Muscle of leg (tissue), 11 donors: ENCODE data around the gene GOLGA7B. TPM values are rescaled to one million over a fixed set of nuclear protein-coding genes. Genes with fewer than 3 reads are reported as not detected.
A peak's percentile ranks its signal among the peaks of the same experiment; 100 is the strongest.

Experiments
- DNase-seq: peaks from one replicate; pipeline ENCODE4 v3.0.0; 2013
- H3K27ac ChIP-seq: one replicate; pipeline ENCODE4 v1.5.1; 2013; ENCODE audit warnings: mild to moderate bottlenecking, low read length, control low read depth
- H3K27me3 ChIP-seq: one replicate; pipeline ENCODE4 v1.6.1; 2013; ENCODE audit warnings: low read length; ENCODE audit not compliant: control insufficient read depth, insufficient read depth
- H3K36me3 ChIP-seq: one replicate; pipeline ENCODE4 v1.6.1; 2013; ENCODE audit warnings: low read length; ENCODE audit not compliant: control insufficient read depth, insufficient read depth
- H3K4me1 ChIP-seq: one replicate; pipeline ENCODE4 v1.6.1; 2013; ENCODE audit warnings: low read length; ENCODE audit not compliant: control insufficient read depth, insufficient read depth
- H3K4me3 ChIP-seq: one replicate; pipeline ENCODE4 v1.5.1; 2013; ENCODE audit warnings: low read length, control low read depth
- H3K9me3 ChIP-seq: replicated peaks from 2 replicates; pipeline ENCODE4 v1.6.1; 2013; ENCODE audit warnings: low read depth, low read length; ENCODE audit not compliant: control insufficient read depth
- WGBS: methylation state at CpG from one replicate; pipeline ENCODE4 v1.1.5; 2013; ENCODE audit warnings: missing lambda C conversion rate; ENCODE audit not compliant: insufficient coverage; 5-methylcytosine and 5-hydroxymethylcytosine counted together
- polyA plus RNA-seq, 8 donors: library from polyadenylated mRNA; unstranded; fragments of 120-200 nt; gene quantifications; one replicate each; pipeline versions ENCODE4 v1.2.1 to v1.2.3, GENCODE V29; 2013; ENCODE audit warnings: inconsistent platforms in 1 of 8, low replicate concordance in 1 of 8; ENCODE audit not compliant: insufficient read length in 8 of 8, insufficient read depth in 1 of 8
- total RNA-seq: library from RNA; stranded (reverse); fragments of 120-200 nt; gene quantifications from one replicate; pipeline ENCODE4 v1.2.4, GENCODE V29; 2013

Gene GOLGA7B
- total and polyA plus RNA-seq, 9 donors: 0.03 to 0.12 (median 0.07) TPM

DNA sequence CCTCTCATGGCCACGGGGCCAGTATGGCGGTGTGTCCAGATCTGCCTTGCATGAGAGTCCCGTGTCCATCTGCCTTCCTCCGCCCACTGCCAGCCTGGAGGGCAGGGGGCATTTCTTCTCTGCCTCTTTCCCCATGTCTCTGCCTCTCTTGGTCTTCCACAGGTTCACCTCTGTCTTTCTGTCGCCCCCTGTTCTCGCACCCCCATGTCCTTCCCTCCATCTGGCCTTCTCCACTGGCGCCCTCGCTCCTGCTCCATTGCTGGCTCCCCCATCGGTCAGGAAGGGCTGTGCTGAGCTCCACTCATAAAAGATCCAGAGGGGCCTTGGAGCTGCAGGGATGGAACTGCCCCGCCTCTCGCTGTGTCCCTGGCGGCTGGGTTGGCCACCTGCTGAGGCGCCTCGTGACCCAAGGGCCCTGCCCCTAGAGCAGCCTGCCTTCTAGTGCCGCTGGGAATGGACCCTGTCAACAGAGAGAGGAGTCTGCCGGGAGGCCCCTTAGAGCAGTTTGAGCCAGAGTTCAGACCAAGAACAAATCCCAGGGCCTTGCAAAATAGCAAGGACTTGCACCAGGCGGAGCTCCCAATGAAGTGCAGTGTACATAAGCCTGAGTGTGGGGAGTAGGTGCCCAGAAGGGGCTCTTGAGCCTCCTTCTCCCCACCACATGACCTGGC is 42.0 kb downstream of the GOLGA7B start:
- 53% methylated on average over 16 of the region's 17 CpGs for WGBS
- no peaks in the 10 kb centered on the region for H3K36me3 ChIP-seq
- no peak overlapping the region for H3K4me3 ChIP-seq

DNA sequence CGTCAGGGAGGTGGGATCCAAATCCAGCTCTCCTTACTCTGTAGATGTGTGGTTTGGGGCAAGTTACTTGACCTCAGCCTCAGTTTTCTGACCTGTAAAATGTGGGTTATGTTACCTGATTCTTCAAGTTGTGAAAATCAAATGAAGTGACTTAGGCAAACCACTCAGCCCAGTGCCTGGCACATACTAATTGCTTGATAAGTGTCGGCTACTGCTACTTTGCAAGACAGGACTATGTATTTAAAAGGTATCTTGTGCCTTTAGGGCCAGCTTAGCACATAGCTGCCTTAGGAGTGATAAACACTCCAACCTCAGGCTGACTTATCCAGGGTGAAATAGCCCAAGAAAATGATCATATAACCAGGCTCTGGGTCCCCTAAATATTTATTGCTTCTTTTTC is 42.9 kb downstream of the GOLGA7B start:
- peaks cover 14% of the 10 kb centered on the region for H3K27me3 ChIP-seq
- DNase-seq: no peak
- H3K4me1 ChIP-seq: no peaks in the 10 kb centered on the region
- H3K36me3 ChIP-seq: no peaks in the 10 kb centered on the region
- 40% methylated on average over 1 of the region's 2 CpGs for WGBS
- H3K27ac ChIP-seq: no peak overlapping the region
- H3K9me3 ChIP-seq: no peaks in the 10 kb centered on the region
- H3K4me3 ChIP-seq: no peak overlapping the region

More for the DNA sequence above, 42.0 kb downstream of the GOLGA7B start:
- H3K4me1 ChIP-seq: no peaks in the 10 kb centered on the region
- H3K27me3 ChIP-seq: peaks cover 14% of the 10 kb centered on the region
- no peak for DNase-seq
- no peak overlapping the region for H3K27ac ChIP-seq
- H3K9me3 ChIP-seq: no peaks in the 10 kb centered on the region

DNA sequence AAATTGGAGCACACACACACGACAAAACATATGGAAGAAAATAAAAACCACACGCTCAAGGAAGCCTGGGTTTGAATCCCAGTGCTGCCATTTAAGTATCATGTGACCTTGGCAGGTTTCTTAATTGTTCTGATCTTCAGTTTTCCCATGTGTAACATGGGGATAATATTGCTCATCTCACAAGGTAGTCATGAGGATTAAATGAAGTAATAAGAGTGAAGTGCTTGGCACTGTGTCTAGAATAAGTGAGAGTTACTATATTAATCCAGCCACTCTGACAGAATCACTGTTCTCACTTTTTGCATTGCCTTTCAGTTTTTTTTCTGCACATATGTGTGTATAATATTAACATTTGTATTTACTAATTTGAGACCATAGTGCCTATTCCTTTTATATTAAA is 43.3 kb downstream of the GOLGA7B start:
- no CpG with 5 or more reads among the region's 2 CpGs for WGBS
- no peak overlapping the region for H3K27ac ChIP-seq
- H3K36me3 ChIP-seq: no peaks in the 10 kb centered on the region
- DNase-seq: no peak
- no peaks in the 10 kb centered on the region for H3K4me1 ChIP-seq
- no peaks in the 10 kb centered on the region for H3K9me3 ChIP-seq
- no peak overlapping the region for H3K4me3 ChIP-seq
- peaks cover 14% of the 10 kb centered on the region for H3K27me3 ChIP-seq

DNA sequence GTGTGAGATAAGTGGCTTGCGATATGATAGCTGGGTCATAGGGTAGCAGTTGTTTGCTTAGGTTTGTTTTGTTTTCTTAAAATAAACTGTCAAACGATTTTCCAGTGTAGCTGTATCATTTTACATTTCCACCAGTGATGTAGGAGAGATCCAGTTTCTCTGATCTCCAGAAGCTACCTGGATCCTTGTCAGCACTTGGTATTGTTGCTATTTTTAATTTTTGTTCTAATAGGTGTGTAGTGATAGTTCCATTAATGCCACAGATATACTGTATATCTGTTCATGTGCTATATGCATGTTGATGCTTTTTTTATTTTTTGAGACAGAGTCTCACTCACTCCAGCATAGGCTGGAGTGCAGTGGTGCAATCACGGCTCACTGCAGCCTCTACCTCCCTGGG is 44.4 kb downstream of the GOLGA7B start:
- H3K27ac ChIP-seq: no peak overlapping the region
- WGBS: 100% methylated on average over 1 of the region's 3 CpGs
- no peaks in the 10 kb centered on the region for H3K4me1 ChIP-seq
- no peak overlapping the region for H3K4me3 ChIP-seq
- peaks cover 14% of the 10 kb centered on the region for H3K27me3 ChIP-seq
- no peaks in the 10 kb centered on the region for H3K9me3 ChIP-seq
- no peak for DNase-seq
- no peaks in the 10 kb centered on the region for H3K36me3 ChIP-seq

DNA sequence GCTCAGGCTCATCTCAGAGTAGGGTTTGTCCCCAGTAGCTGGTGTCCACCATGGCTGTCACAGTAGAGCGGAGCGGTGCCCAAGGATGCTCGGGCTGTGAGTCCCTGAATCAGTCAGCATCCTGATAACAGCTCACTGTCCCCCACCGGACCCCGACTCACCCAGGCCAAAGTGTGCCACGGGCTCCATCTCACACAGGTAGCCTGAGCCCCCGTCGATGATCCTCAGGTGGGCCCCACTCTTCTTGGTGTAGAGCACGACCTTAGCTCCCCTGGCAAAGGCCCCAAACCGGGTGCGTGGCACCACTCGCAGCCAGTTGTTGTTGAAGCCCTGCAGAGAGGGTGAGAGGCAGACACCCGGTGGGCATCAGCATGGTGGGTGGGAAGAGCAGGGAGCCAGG is 45.4 kb downstream of the GOLGA7B start:
- WGBS: 97% methylated on average over 11 of the region's 13 CpGs
- Histone ChIP-seq H3K27me3 (peaks cover 8% of the 10 kb centered on the region), H3K36me3 (no peaks in the 10 kb centered on the region), H3K4me3 (no peak overlapping the region), H3K4me1 (no peaks in the 10 kb centered on the region), H3K9me3 (no peaks in the 10 kb centered on the region), H3K27ac (no peak overlapping the region)
- no peak for DNase-seq

DNA sequence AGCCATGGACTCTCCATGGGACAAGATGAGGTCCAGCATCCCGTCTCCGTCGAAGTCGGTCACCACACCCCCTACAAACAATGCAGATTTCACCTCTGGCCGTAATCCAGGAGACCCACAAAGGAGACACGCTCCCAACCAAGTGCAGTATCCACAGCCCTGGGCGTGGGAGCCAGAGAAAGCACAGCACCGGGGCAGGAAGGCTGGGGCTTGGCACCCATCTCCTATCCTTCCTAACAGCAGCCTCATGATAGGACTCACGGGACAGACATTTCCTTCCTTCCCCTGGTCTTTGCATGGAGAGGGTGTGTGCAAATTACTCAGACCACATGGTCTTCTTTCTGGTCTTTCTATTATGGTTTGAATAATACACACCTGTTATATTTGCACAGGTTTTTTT is 46.3 kb downstream of the GOLGA7B start:
- no peaks in the 10 kb centered on the region for H3K4me1 ChIP-seq
- H3K36me3 ChIP-seq: no peaks in the 10 kb centered on the region
- H3K27ac ChIP-seq: no peak overlapping the region
- DNase-seq: peak; percentile 7
- WGBS: 73% methylated on average over 6 of the region's 9 CpGs
- no peak overlapping the region for H3K4me3 ChIP-seq
- H3K27me3 ChIP-seq: peaks cover 8% of the 10 kb centered on the region
- no peaks in the 10 kb centered on the region for H3K9me3 ChIP-seq

DNA sequence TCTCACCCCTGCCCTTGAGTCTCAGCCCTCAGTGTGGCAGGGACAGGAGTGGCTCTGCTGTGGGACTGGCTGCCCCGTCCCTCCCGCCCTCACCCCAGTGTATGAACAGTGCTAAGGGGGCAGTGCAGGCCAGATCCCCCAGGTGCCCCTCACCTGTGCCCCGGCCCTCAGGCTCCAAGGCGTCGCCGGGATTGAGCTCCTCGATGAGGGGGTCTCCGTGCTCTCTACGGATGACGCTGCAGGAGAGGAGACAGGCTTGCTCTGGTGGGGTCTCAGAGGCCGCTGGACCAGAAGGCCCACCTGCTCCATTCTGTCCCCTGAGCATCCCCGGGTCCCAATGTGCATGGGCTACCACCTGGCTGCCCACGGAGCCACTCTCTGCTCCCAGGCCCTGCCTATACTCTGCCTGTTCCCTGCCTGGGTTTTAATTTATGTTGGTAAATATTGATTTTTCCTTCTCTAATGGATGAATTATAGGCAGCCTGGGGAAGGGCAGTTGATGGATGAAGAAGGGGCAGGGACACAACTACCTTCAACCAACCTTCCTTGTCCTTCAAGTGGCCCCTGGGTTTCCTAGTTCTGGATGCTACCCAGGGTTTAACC is 47.2 kb downstream of the GOLGA7B start:
- WGBS: 88% methylated on average over 11 of the region's 13 CpGs
- Histone ChIP-seq H3K36me3 (no peaks in the 10 kb centered on the region), H3K27ac (no peak overlapping the region), H3K27me3 (peaks cover 7% of the 10 kb centered on the region), H3K4me1 (no peaks in the 10 kb centered on the region), H3K9me3 (no peaks in the 10 kb centered on the region), H3K4me3 (no peak overlapping the region)
- DNase-seq: no peak

DNA sequence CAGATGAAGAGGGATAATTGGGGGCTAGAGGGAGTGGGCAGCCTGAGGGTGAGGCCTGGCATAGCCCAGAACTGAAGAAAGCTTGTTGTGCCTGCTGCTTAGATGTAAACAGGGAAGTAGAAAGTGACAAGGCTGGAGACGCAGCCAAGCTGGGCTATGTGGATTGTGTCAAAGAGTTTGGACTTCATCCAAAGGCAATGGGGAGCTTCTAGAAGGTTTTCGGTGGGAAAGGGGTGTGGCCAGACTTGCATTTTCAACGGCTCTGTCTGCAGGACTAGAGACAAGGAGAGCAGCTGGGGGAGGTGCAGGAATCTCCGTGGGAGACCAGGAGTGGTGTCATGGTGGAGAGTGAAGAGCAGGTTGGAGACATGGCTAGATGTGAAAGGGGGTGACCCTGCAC is 48.8 kb downstream of the GOLGA7B start:
- 11% methylated on average over 4 of the region's 4 CpGs for WGBS
- DNase-seq: no peak
- H3K4me1 ChIP-seq: peaks cover under 1% of the 10 kb centered on the region
- no peaks in the 10 kb centered on the region for H3K36me3 ChIP-seq
- peaks cover 7% of the 10 kb centered on the region for H3K27me3 ChIP-seq
- no peaks in the 10 kb centered on the region for H3K9me3 ChIP-seq
- H3K27ac ChIP-seq: no peak overlapping the region
- no peak overlapping the region for H3K4me3 ChIP-seq

DNA sequence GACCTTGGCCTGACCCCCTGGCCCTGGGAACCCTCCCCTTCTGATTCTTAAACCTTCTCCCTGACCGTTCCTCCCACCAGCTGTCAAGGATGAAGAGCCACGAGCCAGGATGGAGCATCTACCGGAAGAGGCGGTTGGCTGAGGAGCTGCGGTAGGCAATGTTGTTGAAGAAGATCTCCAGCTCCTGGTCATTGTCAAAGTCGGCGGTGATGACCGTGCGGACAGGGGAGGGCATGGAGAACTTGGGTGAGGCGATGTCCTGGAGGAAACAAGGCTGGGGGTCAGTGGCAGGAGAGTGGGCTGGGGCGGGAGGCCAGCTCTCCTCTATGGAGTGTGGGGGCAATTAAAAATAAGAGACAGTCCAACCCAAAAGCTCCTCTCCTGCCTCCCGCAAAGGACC is 51.7 kb downstream of the GOLGA7B start:
- peaks cover 7% of the 10 kb centered on the region for H3K4me1 ChIP-seq
- H3K36me3 ChIP-seq: no peaks in the 10 kb centered on the region
- H3K9me3 ChIP-seq: no peaks in the 10 kb centered on the region
- peaks cover 8% of the 10 kb centered on the region for H3K27me3 ChIP-seq
- no peak overlapping the region for H3K27ac ChIP-seq
- no peak overlapping the region for H3K4me3 ChIP-seq
- no peak for DNase-seq
- WGBS: 85% methylated on average over 9 of the region's 12 CpGs

DNA sequence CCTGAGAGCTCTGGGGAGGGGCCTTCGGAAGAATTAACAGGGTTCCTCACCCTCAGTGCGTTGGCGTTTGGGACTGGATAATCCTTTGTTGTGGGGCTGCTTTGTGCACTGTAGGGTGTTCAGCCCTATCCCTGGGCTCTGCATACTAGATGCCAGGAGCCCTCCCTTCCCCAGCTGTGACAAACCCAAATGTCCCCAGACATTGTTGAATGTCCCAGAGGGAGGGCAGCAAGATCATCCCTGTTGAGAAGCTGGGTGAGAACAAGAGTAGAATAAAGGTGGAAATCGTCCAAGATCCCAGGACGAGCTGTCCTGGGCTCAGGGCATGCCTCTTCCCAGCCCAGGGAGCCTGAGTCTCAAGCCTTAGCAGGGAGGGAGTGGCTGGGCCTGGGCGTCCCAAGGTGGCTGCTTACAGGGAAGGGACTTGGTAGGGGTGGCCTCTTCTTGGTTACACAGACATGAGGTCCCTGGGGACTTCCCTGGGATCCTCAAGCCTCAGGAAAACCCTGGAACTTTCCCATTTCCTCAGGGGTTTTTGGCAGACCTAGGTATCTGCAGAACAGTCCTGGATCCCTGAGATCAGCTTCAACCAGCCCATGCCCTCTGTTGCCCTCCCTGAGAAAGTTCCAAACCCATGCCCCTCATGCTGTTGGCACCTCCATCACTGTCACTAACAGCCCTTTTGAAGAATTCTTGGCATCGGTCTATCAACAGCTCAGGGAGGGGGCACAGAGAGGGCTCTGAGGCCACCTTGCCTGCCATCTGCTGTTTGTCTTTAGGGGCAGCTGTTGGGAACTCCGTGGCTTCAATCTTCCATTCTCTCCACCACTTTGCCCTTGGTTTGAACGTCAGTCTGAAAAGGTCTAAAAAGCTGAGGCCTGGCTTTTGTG is 53.7 kb downstream of the GOLGA7B start:
- Histone ChIP-seq H3K27ac (no peak overlapping the region), H3K27me3 (peaks cover 11% of the 10 kb centered on the region), H3K36me3 (no peaks in the 10 kb centered on the region), H3K4me1 (peaks cover 7% of the 10 kb centered on the region), H3K4me3 (no peak overlapping the region), H3K9me3 (no peaks in the 10 kb centered on the region)
- DNase-seq: no peak
- WGBS: 41% methylated on average over 4 of the region's 9 CpGs
